CD4-positive, alpha-beta T cell (primary cell): ENCODE measurements around the gene ITSN2. TPM values are rescaled to one million over a fixed set of nuclear protein-coding genes. Genes with fewer than 3 reads are reported as not detected.

Source experiments
- ATAC-seq: fragments of 200-7000 bp; cut with Tn5 transposase; one replicate; pipeline ENCODE4 v1.10.0; 2022; ENCODE audit warnings: mild to moderate bottlenecking; ENCODE audit not compliant: poor library complexity
- CTCF ChIA-PET: fragments of 350-600 bp; sonication (Branson Sonifier 250); formaldehyde crosslinking; loops from one replicate; lab custom pipeline; 2021; ENCODE audit warnings: antibody characterized with exemption, inconsistent platforms; lab: Charles Lee
- POLR2A ChIA-PET: fragments of 350-600 bp; sonication (Branson Sonifier 250); formaldehyde crosslinking; loops from one replicate; lab custom pipeline; 2021; ENCODE audit warnings: antibody characterized with exemption, inconsistent platforms; lab: Charles Lee
- DNase-seq, 14 experiments: peaks; one replicate each; pipeline ENCODE4 v3.0.0-alpha.2; 2013 to 2020; ENCODE audit warnings: mixed read lengths in 2 of 14
- H3K27ac ChIP-seq, 2 donors: one replicate each; pipeline versions ENCODE4 v1.5.1 to v1.7.0; 2013; ENCODE audit warnings: low read length in 2 of 2, low read depth in 1 of 2, mild to moderate bottlenecking in 1 of 2
- H3K27me3 ChIP-seq, 2 experiments: 1 replicate in 1 of 2; 2 replicates in 1 of 2; pipeline versions ENCODE4 v1.6.1 to v1.7.0; 2013; ENCODE audit warnings: low read length in 2 of 2, control low read depth in 1 of 2, mild to moderate bottlenecking in 1 of 2, moderate library complexity in 1 of 2; ENCODE audit not compliant: insufficient read depth in 2 of 2, control insufficient read depth in 1 of 2
- H3K36me3 ChIP-seq: one replicate; pipeline ENCODE4 v1.6.1; 2013; ENCODE audit warnings: low read length, control low read depth; ENCODE audit not compliant: insufficient read depth
- H3K4me1 ChIP-seq: one replicate; pipeline ENCODE4 v1.6.1; 2013; ENCODE audit warnings: low read length, control low read depth; ENCODE audit not compliant: insufficient read depth
- H3K4me3 ChIP-seq: one replicate; pipeline ENCODE4 v1.5.1; 2013; ENCODE audit warnings: mild to moderate bottlenecking, low read length, moderate library complexity
- H3K9me3 ChIP-seq, 2 experiments: 1 replicate in 1 of 2; 2 replicates in 1 of 2; pipeline versions ENCODE4 v1.6.1 to v1.7.0; 2013; ENCODE audit warnings: low read length in 2 of 2, mild to moderate bottlenecking in 2 of 2, control low read depth in 1 of 2, moderate library complexity in 1 of 2; ENCODE audit not compliant: control insufficient read depth in 1 of 2, insufficient read depth in 1 of 2
- H3K27ac Mint-ChIP-seq: one replicate; pipeline ENCODE4 v1.8.0; 2020; ENCODE audit warnings: mixed read lengths
- H3K27me3 Mint-ChIP-seq: one replicate; pipeline ENCODE4 v1.8.0; 2021; ENCODE audit warnings: mixed read lengths
- H3K36me3 Mint-ChIP-seq: one replicate; pipeline ENCODE4 v1.8.0; 2021; ENCODE audit warnings: low read depth, mixed read lengths
- H3K4me1 Mint-ChIP-seq: one replicate; pipeline ENCODE4 v1.8.0; 2021; ENCODE audit warnings: low read depth, mixed read lengths
- H3K4me3 Mint-ChIP-seq: one replicate; pipeline ENCODE4 v1.8.0; 2020; ENCODE audit warnings: mild to moderate bottlenecking, mixed read lengths
- H3K9me3 Mint-ChIP-seq: one replicate; pipeline ENCODE4 v1.8.0; 2020; ENCODE audit warnings: mixed read lengths
- intact Hi-C, 2 experiments: fragments of 100-400 bp; cut with DNase I in 1 of 2; cut with micrococcal nuclease in 1 of 2; formaldehyde crosslinking; loops; one replicate each; pipeline versions ENCODE4 v1.15.1 to v1.9.0; 2023 to 2025; cut with DNase I, micrococcal nuclease
- total RNA-seq, 174 experiments: library from RNA in 2 of 174; stranded (reverse) in 2 of 174; gene quantifications; one replicate each; pipeline ENCODE4 v1.2.3 and lab custom pipeline; 2021 to 2026
- TF ChIP-seq, protein P1 (sequence below): fragments of 200-600 bp; IDR thresholded peaks from one replicate; pipeline ENCODE4 v1.8.0; 2022; ENCODE audit warnings: antibody characterized with exemption, mild to moderate bottlenecking

ITSN2 gene
- total RNA-seq, 2 experiments from 2014 or later, result 75.4 to 77.1 TPM

DNA sequence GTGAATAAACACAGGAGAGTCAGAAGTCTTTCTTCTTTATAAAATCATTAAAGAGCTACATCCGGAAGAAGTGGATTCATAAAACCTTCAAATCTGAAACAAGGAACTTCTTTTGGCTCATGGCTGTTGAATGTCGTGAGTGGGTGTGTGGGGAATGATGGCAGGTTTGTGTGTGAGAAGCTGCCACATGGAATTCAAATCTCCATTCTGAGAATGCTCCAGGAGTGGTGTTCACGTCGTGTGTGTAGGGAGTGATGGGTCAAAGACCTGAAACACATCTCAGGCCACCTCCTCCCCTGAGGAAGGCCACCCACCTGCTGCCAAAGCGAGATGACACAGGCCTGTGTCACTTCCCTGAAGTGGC, 156.6 kb downstream of the ITSN2 start:
- Histone ChIP-seq H3K36me3 (peaks cover 69% of the 10 kb centered on the region), H3K9me3 (peaks cover 0 to 9% of the 10 kb centered on the region in 2 experiments), H3K4me1 (no peaks in the 10 kb centered on the region), H3K27me3 (no peaks in the 10 kb centered on the region), H3K4me3 (no peak overlapping the region), H3K27ac (no peak overlapping the region)
- no peak overlapping the region for H3K4me3 Mint-ChIP-seq
- no peak for DNase-seq
- TF ChIP-seq, protein P1, sequence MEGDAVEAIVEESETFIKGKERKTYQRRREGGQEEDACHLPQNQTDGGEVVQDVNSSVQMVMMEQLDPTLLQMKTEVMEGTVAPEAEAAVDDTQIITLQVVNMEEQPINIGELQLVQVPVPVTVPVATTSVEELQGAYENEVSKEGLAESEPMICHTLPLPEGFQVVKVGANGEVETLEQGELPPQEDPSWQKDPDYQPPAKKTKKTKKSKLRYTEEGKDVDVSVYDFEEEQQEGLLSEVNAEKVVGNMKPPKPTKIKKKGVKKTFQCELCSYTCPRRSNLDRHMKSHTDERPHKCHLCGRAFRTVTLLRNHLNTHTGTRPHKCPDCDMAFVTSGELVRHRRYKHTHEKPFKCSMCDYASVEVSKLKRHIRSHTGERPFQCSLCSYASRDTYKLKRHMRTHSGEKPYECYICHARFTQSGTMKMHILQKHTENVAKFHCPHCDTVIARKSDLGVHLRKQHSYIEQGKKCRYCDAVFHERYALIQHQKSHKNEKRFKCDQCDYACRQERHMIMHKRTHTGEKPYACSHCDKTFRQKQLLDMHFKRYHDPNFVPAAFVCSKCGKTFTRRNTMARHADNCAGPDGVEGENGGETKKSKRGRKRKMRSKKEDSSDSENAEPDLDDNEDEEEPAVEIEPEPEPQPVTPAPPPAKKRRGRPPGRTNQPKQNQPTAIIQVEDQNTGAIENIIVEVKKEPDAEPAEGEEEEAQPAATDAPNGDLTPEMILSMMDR, result no peak
- peaks cover 96% of the 10 kb centered on the region for H3K36me3 Mint-ChIP-seq
- no peaks in the 10 kb centered on the region for H3K4me1 Mint-ChIP-seq
- ChIA-PET POLR2A (no interaction called here), CTCF (no interaction called here)
- H3K9me3 Mint-ChIP-seq, result no peaks in the 10 kb centered on the region
- H3K27ac Mint-ChIP-seq, result no peak overlapping the region
- no peaks in the 10 kb centered on the region for H3K27me3 Mint-ChIP-seq
- intact Hi-C loops, result no loop called here
- no peak for ATAC-seq

DNA sequence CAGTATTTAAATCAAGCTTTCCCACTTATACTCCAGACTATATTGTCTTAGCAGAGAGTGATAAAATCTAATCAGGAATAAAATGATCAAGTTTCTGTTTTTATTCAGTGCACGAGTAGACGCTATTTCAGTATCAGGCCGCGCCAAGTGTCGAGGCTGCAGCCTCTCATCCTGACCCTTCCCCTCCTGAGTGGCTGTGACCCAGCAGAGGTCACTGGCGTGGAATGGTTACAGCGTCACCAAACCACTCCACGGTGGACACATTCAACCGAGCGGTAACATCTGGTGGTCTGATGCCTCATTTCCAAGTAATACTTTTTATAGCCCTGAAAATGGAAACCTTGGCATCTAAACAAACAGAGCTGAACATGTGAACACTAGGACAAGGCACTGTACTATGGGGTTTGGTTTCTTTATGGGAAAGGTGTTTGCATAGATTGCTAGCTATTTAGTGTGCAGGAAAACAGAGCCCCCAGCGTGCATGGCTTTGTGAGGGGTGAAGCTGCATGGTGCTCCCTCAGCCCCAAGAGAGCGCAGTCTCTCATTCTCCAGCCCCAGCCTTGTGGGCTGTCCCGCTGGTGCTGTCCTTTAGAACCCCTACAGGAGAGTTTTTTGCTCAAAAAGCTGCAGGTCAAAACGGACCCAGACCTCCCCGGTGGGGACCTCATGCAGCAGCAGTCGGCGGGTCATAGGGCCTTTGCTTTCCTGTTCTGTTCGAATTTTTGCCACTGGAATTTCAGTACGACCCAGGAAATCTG, 157.1 kb downstream of the ITSN2 start:
- no peak for ATAC-seq
- Mint-ChIP-seq H3K36me3 (peaks cover 92% of the 10 kb centered on the region), H3K4me1 (no peaks in the 10 kb centered on the region), H3K4me3 (no peak overlapping the region), H3K27ac (no peak overlapping the region), H3K9me3 (no peaks in the 10 kb centered on the region), H3K27me3 (no peaks in the 10 kb centered on the region)
- Histone ChIP-seq H3K36me3 (peaks cover 63% of the 10 kb centered on the region), H3K4me1 (no peaks in the 10 kb centered on the region), H3K27ac (no peak overlapping the region), H3K9me3 (peaks cover 0 to 9% of the 10 kb centered on the region in 2 experiments), H3K4me3 (no peak overlapping the region), H3K27me3 (no peaks in the 10 kb centered on the region)
- no peak for DNase-seq
- ChIA-PET POLR2A (no interaction called here), CTCF (no interaction called here)
- TF ChIP-seq, protein P1, result no peak
- intact Hi-C loops, result no loop called here

DNA sequence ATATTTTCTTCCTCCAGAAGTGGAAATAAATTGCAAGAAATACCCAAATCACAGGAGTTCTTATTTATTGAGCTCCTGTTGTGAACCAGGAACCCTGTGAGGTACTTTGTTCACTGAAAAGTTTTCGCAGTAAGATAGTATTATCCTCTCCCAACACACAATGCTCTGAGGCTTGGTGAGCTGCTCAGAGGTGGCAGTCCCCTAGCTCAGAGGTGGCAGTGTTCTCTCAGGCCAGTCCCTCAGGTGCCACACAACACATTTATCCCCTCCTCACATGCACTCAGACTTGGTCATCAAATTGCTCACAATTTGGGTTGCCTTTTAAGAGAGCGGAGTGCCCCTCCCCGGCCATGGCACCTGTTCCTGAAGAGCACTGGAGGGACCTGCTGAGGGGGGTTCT, 159.5 kb downstream of the ITSN2 start:
- no peak overlapping the region for H3K4me3 Mint-ChIP-seq
- POLR2A ChIA-PET, result no interaction called here
- no peaks in the 10 kb centered on the region for H3K4me1 Mint-ChIP-seq
- H3K9me3 Mint-ChIP-seq, result no peaks in the 10 kb centered on the region
- no peaks in the 10 kb centered on the region for H3K27me3 ChIP-seq
- CTCF ChIA-PET, result no interaction called here
- H3K4me3 ChIP-seq, result no peak overlapping the region
- H3K27ac Mint-ChIP-seq, result no peak overlapping the region
- H3K27ac ChIP-seq, result no peak overlapping the region
- intact Hi-C loops, result no loop called here
- peaks cover 0 to 9% of the 10 kb centered on the region in 2 experiments for H3K9me3 ChIP-seq
- peaks cover 74% of the 10 kb centered on the region for H3K36me3 Mint-ChIP-seq
- no peak for ATAC-seq
- H3K4me1 ChIP-seq, result no peaks in the 10 kb centered on the region
- no peaks in the 10 kb centered on the region for H3K27me3 Mint-ChIP-seq
- TF ChIP-seq, protein P1, result no peak
- peaks cover 40% of the 10 kb centered on the region for H3K36me3 ChIP-seq
- no peak for DNase-seq
